Renal cortex interstitium (tissue), 11 donors: ENCODE data around the gene TBX18. TPM values are rescaled to one million over a fixed set of nuclear protein-coding genes. Genes with fewer than 3 reads are reported as not detected.

Experiments
- DNase-seq, 11 donors: peaks; one replicate each; pipeline ENCODE4 v3.0.0-alpha.2; 2013; ENCODE audit warnings: low read depth in 9 of 11, low spot score in 4 of 11; ENCODE audit errors: extremely low read depth in 1 of 11
- polyA plus RNA-seq, 3 donors: library from polyadenylated mRNA; unstranded; fragments of 120-200 nt; gene quantifications; one replicate each; pipeline ENCODE4 v1.2.1, GENCODE V29; 2013; ENCODE audit not compliant: insufficient read length in 3 of 3

Gene TBX18
- polyA plus RNA-seq, 3 donors, result 8.8 to 10.1 (median 9.5) TPM

- DNase-seq, result no peak
These were observed 11.4 kb upstream of the TBX18 start for GRCh38 chr6:84775751-84776150.

DNA sequence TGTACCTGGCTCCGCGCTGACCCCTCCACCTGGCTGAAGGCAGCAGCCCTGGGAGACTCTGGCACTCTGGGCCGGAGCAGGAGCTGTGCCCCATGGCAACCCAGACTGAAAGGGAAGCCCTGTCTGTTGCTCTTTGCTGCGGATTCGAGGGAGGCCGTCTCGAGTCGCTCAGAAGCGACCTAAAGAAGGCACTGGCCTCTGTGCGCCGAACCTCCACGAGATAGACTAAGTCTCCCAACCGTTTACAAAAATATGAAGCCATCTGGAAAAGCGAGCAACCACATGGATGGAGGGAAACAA is 10.5 kb upstream of the TBX18 start:
- DNase-seq, result no peak

GRCh38 chr6:84774157-84774984 is 10.0 kb upstream of the TBX18 start:
- DNase-seq, result no peak

DNA sequence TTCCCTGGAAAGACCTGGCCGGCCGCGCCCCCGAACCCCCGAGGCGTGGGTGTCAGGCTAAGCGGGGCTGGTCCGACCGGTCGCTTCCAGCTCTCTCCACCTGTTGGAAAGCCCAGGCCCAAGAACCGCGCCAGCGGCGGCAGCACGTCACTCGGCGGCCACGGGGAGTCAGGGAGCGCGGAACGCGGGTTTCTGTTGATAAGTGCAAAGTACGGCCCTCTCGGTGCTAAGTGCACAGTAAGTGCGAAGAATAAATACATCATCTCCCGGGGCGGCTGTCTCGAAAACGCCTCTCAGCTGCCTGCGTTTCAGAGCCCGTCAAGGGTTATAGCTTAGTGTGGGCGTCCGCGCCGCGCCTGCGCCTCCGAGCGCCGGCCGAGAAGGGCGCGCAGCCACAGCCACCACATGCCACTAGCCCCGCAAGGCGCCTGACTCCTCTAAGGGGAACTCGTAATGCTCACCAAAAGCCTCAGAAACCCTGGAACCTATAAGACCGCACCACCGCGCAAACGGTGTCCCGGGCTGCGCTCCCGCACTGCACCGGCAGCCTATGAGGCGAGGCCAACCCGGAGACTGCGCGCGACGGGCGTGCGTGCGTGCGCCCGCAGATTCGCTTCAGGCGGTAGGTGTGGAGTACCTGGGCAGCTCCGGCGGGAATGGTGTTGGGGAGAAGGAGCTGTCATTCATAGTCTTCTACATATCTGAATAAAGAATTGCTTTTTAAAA is 9.2 kb upstream of the TBX18 start:
- DNase-seq, result no peak

DNA sequence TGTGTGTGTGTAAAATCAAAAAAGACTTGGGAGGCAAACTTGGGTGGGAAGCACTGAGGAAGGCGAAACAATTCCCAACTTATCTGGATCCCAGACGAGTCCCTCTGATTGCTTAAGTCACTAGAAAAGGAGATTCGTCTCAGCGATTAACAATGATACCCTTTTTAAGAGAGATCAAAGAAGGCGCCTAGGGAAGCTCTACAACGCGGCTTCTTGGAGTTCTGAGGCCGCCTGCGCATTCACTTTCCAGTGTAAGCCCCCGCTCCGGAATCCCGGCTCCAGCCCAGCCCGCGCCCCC is 8.7 kb upstream of the TBX18 start:
- DNase-seq, result no peak

DNA sequence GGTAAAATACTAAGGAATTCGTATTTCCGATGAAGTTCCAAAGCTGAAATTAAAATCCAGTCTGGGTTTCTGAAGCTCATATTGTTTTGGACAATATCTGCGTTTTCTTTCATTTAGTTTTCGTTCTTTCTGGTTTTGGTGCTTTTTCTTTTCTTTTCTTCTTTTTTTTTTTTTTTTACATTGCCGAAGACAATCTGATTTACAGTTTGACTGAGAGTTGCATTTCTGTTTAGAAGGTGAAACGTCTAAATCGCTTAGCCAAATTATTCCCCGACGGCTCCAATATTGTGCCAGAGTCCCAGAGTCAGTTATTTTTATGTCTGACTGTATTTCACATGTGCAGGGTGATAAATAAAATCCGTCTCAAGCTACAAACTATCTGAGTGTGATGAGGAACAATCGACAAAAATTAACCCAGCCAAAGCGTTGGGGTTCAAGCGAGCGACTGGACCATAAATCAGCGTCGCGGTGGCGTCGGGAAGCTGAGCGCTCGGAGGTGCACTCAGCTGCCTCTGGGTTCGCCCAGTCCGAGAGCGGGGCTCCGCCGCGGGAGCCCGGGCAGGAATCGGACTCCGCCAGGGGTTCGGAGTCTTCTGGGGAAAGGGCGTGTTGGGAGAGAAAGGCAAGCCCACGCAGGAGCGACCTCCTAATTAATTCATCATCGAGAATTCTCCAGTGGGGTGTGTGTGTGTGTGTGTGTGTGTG is 8.2 kb upstream of the TBX18 start:
- no peak for DNase-seq

GRCh38 chr6:84771756-84772356 is 7.5 kb upstream of the TBX18 start:
- DNase-seq, result no peak

- DNase-seq, result no peak
These were observed 6.8 kb upstream of the TBX18 start for GRCh38 chr6:84771125-84771755.

DNA sequence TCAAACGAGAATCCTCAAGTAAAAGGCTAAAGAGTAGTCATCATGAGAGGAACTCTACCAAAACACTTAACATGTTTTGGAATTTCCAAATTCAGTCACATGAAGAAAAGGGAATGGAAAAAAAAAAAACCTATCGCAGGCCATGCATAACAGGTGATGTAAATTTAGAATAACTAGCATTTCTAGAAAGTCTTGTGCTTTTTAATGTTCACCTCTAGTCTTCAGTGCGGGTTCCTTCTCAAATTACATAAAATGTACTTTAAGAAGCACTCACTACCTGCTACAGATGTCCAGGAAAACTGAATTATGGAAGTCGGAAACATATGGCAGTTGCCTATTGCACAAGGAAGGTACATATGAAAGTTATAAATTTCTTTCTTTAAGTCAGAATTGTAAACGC is 6.1 kb upstream of the TBX18 start:
- no peak for DNase-seq

DNA sequence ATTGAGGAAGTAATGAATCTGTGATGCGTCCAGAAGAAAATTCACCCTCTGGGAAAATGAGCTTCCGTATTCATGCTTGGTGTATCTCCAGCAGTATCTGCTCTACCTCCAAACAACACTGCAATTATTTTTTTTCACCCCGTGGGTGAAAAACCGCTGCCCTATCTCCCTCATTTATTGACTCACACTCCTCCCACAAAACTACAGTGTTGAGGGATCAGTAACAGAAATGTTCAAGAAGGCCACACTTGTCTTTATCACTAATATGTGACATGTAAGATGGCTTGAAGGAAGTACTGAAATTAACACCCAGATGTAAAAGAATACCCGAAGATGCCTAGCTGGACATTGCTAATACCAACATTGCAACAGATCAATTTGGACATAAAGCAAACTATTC is 4.9 kb upstream of the TBX18 start:
- no peak for DNase-seq

DNA sequence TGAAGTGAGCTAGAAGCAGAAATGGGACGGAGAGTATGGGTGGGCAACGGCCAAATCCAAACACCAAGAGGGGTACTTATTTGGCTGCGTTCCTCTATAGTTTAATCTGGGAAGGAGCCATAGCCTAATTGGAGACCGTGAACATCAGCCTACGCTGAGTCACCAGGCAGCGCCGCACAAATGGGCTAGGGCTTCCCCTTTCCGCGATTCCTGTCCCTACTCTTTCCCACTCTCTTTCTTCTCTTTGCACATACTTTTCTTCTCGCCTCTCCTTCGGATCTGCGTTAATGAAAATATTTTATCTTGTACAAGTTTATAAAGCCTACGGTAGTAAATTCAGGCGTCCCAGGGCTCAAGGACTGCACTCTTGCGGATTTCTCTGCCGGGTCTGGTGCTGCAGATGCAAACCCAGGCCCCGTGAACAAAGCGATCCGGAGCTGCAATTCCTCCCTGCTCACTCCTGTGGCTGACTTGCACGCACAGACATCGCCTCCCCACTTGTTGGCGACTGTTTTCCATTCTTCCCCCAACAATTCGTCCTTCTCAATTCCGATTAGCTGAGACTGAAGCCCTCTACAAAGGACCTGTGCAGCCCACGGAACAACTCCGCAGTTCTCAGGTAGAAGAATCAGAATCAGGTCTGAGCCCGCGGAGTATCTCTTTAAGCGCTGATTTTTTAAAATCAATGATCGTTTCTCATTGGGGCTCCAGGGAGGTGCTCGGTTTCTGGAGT is 4.2 kb upstream of the TBX18 start:
- no peak for DNase-seq

DNA sequence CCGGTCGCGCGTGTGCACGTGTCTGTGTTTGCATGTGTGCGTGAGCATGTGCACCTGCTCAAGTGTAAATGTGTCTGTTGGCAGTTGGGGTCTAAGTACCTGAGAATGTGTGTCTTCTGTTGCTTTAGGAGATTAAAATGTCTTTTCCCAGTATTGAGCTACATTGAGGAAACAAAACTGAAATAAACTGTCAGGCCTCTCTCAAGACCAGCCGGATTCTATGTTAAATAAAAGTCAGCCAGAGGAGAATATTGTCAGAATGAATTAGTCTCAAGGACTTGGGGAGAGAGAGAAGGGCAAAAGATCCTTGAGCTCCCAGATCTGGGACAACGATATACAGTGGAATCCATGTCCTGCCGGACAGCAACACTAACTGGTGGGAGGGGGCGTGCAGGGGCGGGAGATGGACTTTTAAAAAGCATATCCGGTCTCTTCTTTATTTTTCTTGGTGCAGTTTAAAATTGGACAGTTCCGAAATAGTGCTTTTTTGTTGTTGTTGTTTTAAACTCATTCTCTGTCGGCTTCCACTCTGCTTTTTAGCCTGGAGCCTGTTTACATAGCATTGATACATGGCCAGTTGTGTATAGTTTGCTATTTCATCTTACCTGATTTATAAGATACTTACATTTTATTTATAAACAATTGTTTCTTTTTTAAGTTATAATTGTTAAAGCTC is 3.3 kb upstream of the TBX18 start:
- DNase-seq, result no peak

GRCh38 chr6:84766799-84767525 is 2.6 kb upstream of the TBX18 start:
- no peak for DNase-seq

GRCh38 chr6:84766118-84766798 is 1.9 kb upstream of the TBX18 start:
- DNase-seq, result no peak

DNA sequence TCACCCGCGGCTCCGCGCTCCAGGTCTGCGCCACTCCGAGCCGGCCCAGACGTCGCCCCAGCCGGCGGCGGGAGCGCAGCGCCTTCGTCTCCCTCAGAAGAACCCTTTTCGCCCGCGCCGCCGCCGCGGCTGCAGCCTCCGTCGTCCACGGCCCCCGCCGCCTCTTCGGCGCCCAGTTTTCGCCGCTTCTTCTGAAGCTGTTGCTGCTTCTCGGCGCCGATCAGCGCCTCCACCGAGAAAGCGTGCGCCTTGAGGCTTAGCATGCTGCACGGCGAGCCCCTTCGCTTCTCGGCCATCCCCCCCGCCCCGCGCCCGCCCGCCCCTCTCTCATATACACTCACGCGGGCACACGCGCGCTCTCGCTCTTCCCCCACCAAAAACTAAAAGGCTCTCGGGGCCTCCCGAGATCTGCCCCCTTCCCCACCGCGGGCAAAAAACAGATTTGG is 489 bp downstream of the TBX18 start:
- DNase-seq, result no peak

GRCh38 chr6:84763003-84763885 is 1.2 kb downstream of the TBX18 start:
- DNase-seq, result no peak
